BJ (cell line): Measurements from ENCODE around the gene FXYD1. TPM values are rescaled to one million over a fixed set of nuclear protein-coding genes. Genes with fewer than 3 reads are reported as not detected.

Experiments used
- CTCF ChIA-PET: fragments of 350-600 bp; formaldehyde crosslinking; extraction: SDS; loops from one replicate; lab custom pipeline; 2021; ENCODE audit warnings: antibody characterized with exemption, inconsistent platforms; lab: Yijun Ruan, JAX
- POLR2A ChIA-PET: fragments of 300-600 bp; sonication (Branson Sonifier 250); formaldehyde crosslinking; extraction: SDS; loops from one replicate; lab custom pipeline; 2021; ENCODE audit warnings: antibody characterized with exemption; lab: Charles Lee
- DNase-seq: peaks from one replicate; pipeline ENCODE4 v3.0.0-alpha.2; 2011; ENCODE audit warnings: low read depth
- H3K27me3 ChIP-seq: 2 replicates; pipeline ENCODE4 v1.6.0; 2011; ENCODE audit warnings: low read length; ENCODE audit not compliant: control insufficient read depth, insufficient read depth
- H3K36me3 ChIP-seq: 2 replicates; pipeline ENCODE4 v1.5.1; 2011; ENCODE audit warnings: low read length; ENCODE audit not compliant: control insufficient read depth, insufficient read depth
- H3K4me3 ChIP-seq: 2 replicates; pipeline ENCODE4 v1.5.1; 2011; ENCODE audit warnings: low read depth, mild to moderate bottlenecking, control low read depth, low read length
- polyA plus RNA-seq: library from polyadenylated mRNA; depleted of rRNA; stranded (reverse); fragments of >200 nt; gene quantifications from 2 replicates; pipeline ENCODE4 v1.2.3, GENCODE V29; 2011
- TF ChIP-seq, protein P1 (sequence below): IDR thresholded peaks from 2 replicates; pipeline ENCODE4 v1.5.1; 2011; ENCODE audit warnings: low read depth, mild to moderate bottlenecking, control low read depth, inconsistent platforms, low read length, moderate library complexity; ENCODE audit not compliant: insufficient read depth

Gene FXYD1
- polyA plus RNA-seq, 1 experiment: 4.0 TPM

DNA sequence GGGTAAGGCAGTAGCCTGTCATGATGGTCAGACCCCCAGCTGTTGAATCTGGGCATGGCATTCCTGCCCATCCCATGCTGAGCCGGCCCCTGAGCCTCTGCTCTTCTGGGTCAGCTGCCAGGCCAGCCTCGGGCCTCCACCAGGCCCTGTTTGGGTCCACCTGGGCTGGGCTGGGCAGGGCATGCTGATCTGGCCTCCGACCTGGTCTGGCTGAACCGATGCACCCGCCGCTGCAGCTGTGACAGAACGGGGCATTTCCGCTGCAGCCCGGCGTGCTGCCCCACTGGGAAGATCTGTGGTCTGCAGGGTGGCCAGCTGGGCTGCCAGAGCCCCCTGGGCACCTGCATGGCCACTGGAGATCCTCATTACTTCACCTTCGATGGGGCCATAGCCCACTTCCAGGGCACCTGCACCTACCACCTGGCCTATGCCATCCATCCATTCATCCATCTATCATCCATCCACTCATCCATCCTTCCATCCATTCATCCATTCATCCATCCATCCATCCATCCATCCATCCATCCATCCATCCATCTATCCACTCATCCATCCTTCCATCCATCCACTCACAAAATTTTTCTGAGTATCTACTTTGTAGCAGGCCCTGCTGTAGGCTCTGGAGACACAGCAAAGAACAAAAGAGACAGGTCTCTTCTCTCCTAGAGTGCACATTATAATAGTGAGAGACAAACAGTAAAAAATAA is 44.5 kb upstream of the FXYD1 start:
- Histone ChIP-seq H3K27me3 (peaks cover 2% of the 10 kb centered on the region; the same call in 1 of the 2 replicates), H3K4me3 (no peak overlapping the region), H3K36me3 (no peaks in the 10 kb centered on the region)
- POLR2A ChIA-PET: no interaction called here
- no peak for DNase-seq
- CTCF ChIA-PET: interaction anchor here (0.6 to 2.0 kb wide), 5 partner anchors 21 to 913 kb away, joined by 3 to 8 read pairs (median 3); partner anchors contain the start of gene LGI4
- TF ChIP-seq, protein P1, sequence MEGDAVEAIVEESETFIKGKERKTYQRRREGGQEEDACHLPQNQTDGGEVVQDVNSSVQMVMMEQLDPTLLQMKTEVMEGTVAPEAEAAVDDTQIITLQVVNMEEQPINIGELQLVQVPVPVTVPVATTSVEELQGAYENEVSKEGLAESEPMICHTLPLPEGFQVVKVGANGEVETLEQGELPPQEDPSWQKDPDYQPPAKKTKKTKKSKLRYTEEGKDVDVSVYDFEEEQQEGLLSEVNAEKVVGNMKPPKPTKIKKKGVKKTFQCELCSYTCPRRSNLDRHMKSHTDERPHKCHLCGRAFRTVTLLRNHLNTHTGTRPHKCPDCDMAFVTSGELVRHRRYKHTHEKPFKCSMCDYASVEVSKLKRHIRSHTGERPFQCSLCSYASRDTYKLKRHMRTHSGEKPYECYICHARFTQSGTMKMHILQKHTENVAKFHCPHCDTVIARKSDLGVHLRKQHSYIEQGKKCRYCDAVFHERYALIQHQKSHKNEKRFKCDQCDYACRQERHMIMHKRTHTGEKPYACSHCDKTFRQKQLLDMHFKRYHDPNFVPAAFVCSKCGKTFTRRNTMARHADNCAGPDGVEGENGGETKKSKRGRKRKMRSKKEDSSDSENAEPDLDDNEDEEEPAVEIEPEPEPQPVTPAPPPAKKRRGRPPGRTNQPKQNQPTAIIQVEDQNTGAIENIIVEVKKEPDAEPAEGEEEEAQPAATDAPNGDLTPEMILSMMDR: no peak

- POLR2A ChIA-PET: no interaction called here
- Histone ChIP-seq H3K27me3 (peaks cover 2% of the 10 kb centered on the region; the same call in 1 of the 2 replicates), H3K4me3 (no peak overlapping the region), H3K36me3 (no peaks in the 10 kb centered on the region)
- CTCF ChIA-PET: interaction anchor here (1.0 kb wide), 1 partner anchor 40 kb away, joined by 3 read pairs; the partner anchor contains the start of gene LGI4
- TF ChIP-seq, protein P1: no peak
- no peak for DNase-seq
Observed at GRCh38 chr19:35094656-35095055, 44.0 kb upstream of the FXYD1 start.

DNA sequence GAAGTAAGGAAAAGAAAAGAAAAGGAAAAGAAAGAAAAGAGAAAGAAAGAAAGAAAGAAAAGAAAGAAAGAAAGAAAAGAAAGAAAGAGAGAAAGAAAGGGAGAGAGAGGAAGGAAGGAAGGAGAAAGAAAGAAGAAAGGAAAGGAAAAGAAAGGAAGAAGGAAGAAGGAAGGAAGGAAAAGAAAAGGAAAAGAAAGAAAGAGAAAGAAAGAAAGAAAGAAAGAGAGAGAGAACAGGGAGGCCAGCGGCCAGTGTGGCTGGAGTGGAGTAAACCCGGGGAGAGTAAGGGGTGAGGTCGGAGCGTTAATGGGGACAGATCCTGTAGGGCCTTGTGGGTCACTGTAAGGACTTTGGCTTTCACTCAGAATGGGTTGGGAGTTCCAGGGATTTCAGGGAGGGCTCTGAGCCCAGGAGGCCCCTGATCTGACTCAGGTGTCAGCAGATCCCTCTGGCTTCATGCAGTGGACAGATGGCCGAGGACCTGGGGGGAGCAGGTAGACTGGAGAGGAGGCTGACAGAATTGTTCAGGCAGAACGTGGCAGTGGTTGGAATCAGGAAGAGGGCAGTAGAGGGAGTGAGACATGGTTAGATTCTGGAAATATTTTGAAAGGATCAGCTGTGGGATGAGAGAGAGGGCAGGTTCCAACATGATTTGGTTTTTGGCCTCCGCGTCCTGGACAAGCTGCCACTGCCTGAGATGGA is 42.8 kb upstream of the FXYD1 start:
- ChIA-PET POLR2A (no interaction called here), CTCF (interaction anchor here (1.0 to 1.5 kb wide), 4 partner anchors 19 to 51 kb away, joined by 3 to 4 read pairs (median 4); partner anchors contain the start of gene LGI4)
- H3K27me3 ChIP-seq: peaks cover 2% of the 10 kb centered on the region; the same call in 1 of the 2 replicates
- TF ChIP-seq, protein P1: no peak
- DNase-seq: no peak
- H3K36me3 ChIP-seq: no peaks in the 10 kb centered on the region
- H3K4me3 ChIP-seq: no peak overlapping the region

GRCh38 chr19:35098413-35099049 is 40.1 kb upstream of the FXYD1 start:
- ChIA-PET POLR2A (interaction anchor here (0.7 kb wide), 1 partner anchor 12 kb away, joined by 7 read pairs; no protein-coding TSS in a partner anchor), CTCF (interaction anchor here (0.6 to 3.1 kb wide), 7 partner anchors 13 to 399 kb away, joined by 3 to 18 read pairs (median 5); partner anchors contain the start of gene LGI4)

More at GRCh38 chr19:35098413-35099049, 40.1 kb upstream of the FXYD1 start:
- peaks cover 2% of the 10 kb centered on the region; the same call in 1 of the 2 replicates for H3K27me3 ChIP-seq
- H3K4me3 ChIP-seq: no peak overlapping the region
- TF ChIP-seq, protein P1: no peak
- no peak for DNase-seq
- H3K36me3 ChIP-seq: no peaks in the 10 kb centered on the region
